MCF 10A (cell line): ENCODE results near the gene CYTH2. TPM values are rescaled to one million over a fixed set of nuclear protein-coding genes. Genes with fewer than 3 reads are reported as not detected.

ENCODE experiments used
- BruUV-seq: library from RNA; stranded (reverse); fragments of 400-500 nt; replicated peaks from 2 replicates; lab custom pipeline; 2021; lab: Mats Ljungman, UMichigan
- CTCF ChIA-PET: fragments of 300-600 bp; sonication (Branson Sonifier 250); formaldehyde crosslinking; extraction: SDS; loops from one replicate; lab custom pipeline; 2021; ENCODE audit warnings: antibody characterized with exemption, inconsistent platforms; lab: Yijun Ruan, JAX
- POLR2A ChIA-PET: fragments of 300-600, 350-650 bp; sonication (Branson Sonifier 250); formaldehyde crosslinking; extraction: SDS; loops from one replicate; lab custom pipeline; 2020; ENCODE audit warnings: antibody characterized with exemption, inconsistent platforms; lab: Yijun Ruan, JAX
- DNase-seq: peaks from one replicate; pipeline ENCODE4 v3.0.0-alpha.2; 2018; ENCODE audit not compliant: unreplicated experiment
- H3K27ac Mint-ChIP-seq: one replicate; pipeline ENCODE4 v1.8.0; 2022; ENCODE audit warnings: mild to moderate bottlenecking, low read depth, mixed read lengths; ENCODE audit not compliant: unreplicated experiment
- H3K27me3 Mint-ChIP-seq: one replicate; pipeline ENCODE4 v1.8.0; 2022; ENCODE audit warnings: mixed read lengths; ENCODE audit not compliant: insufficient read depth, unreplicated experiment
- H3K36me3 Mint-ChIP-seq: one replicate; pipeline ENCODE4 v1.8.0; 2022; ENCODE audit warnings: mild to moderate bottlenecking, moderate library complexity, mixed read lengths; ENCODE audit not compliant: insufficient read depth, unreplicated experiment
- H3K4me1 Mint-ChIP-seq: one replicate; pipeline ENCODE4 v1.8.0; 2022; ENCODE audit warnings: mixed read lengths; ENCODE audit not compliant: insufficient read depth, unreplicated experiment
- H3K4me3 Mint-ChIP-seq: one replicate; pipeline ENCODE4 v1.8.0; 2022; ENCODE audit warnings: mild to moderate bottlenecking, moderate library complexity, mixed read lengths; ENCODE audit not compliant: unreplicated experiment
- H3K9me3 Mint-ChIP-seq: one replicate; pipeline ENCODE4 v1.8.0; 2022; ENCODE audit warnings: mixed read lengths; ENCODE audit not compliant: unreplicated experiment
- CTCF ChIP-seq: fragments of 200-600 bp; IDR thresholded peaks from one replicate; pipeline ENCODE4 v1.8.0; 2022; ENCODE audit warnings: antibody characterized with exemption, mild to moderate bottlenecking; ENCODE audit not compliant: unreplicated experiment
- intact Hi-C: fragments of 100-400 bp; cut with micrococcal nuclease; formaldehyde crosslinking; loops from 2 replicates; pipeline ENCODE4 v1.14.1; 2022
- total RNA-seq: library from RNA; stranded (reverse); gene quantifications from 2 replicates; pipeline ENCODE4 v1.2.3, GENCODE V29; 2022

The CYTH2 gene
- total RNA-seq, 1 experiment from 2014 or later = 70.3 TPM

GRCh38 chr19:48511321-48511731 lies 42.2 kb downstream of the CYTH2 start:
- H3K4me1 Mint-ChIP-seq = no peaks in the 10 kb centered on the region
- ChIA-PET POLR2A (interaction anchor here (0.7 kb wide), 1 partner anchor 70 kb away, joined by 3 read pairs; no protein-coding TSS in a partner anchor), CTCF (no interaction called here)
- DNase-seq = no peak
- no peaks in the 10 kb centered on the region for H3K27me3 Mint-ChIP-seq
- no peak overlapping the region for H3K4me3 Mint-ChIP-seq
- H3K9me3 Mint-ChIP-seq = no peaks in the 10 kb centered on the region
- intact Hi-C loops = no loop called here
- H3K27ac Mint-ChIP-seq = no peak overlapping the region
- no TSS peak for BruUV-seq
- no peak for TF ChIP-seq CTCF
- H3K36me3 Mint-ChIP-seq = no peaks in the 10 kb centered on the region

GRCh38 chr19:48511800-48512503 lies 42.8 kb downstream of the CYTH2 start, which contains the start of gene LMTK3:
Gene LMTK3 (minus strand): TSS chr19:48511835. CDS start chr19:48511576, 259 bp downstream.
- DNase-seq = no peak
- H3K9me3 Mint-ChIP-seq = no peaks in the 10 kb centered on the region
- ChIA-PET CTCF (no interaction called here), POLR2A (no interaction called here)
- H3K36me3 Mint-ChIP-seq = peaks cover 5% of the 10 kb centered on the region
- H3K4me3 Mint-ChIP-seq = no peak within 1 kb of the TSS
- no TSS peak for BruUV-seq
- TF ChIP-seq CTCF = no peak
- H3K27ac Mint-ChIP-seq = no peak within 1 kb of the TSS
- H3K27me3 Mint-ChIP-seq = no peaks in the 10 kb centered on the region
- no peaks in the 10 kb centered on the region for H3K4me1 Mint-ChIP-seq
- intact Hi-C loops = no loop called here

GRCh38 chr19:48512504-48513288 lies 43.5 kb downstream of the CYTH2 start:
- ChIA-PET POLR2A (interaction anchor here (0.7 kb wide), 1 partner anchor 126 kb away, joined by 3 read pairs; no protein-coding TSS in a partner anchor), CTCF (interaction anchor here (2.4 kb wide), 1 partner anchor 71 kb away, joined by 11 read pairs; no protein-coding TSS in a partner anchor)
- Mint-ChIP-seq H3K27me3 (no peaks in the 10 kb centered on the region), H3K4me1 (no peaks in the 10 kb centered on the region), H3K4me3 (no peak overlapping the region), H3K27ac (no peak overlapping the region), H3K36me3 (peaks cover 7% of the 10 kb centered on the region), H3K9me3 (no peaks in the 10 kb centered on the region)
- intact Hi-C loops = no loop called here
- no peak for TF ChIP-seq CTCF
- no TSS peak for BruUV-seq
- DNase-seq = no peak
